Endothelial cell (in vitro differentiated cells): Measurements from ENCODE around the gene DDX28. TPM values are rescaled to one million over a fixed set of nuclear protein-coding genes. Genes with fewer than 3 reads are reported as not detected.
A peak's percentile ranks its signal among the peaks of the same experiment; 100 is the strongest.

Source experiments
- DNase-seq: peaks from one replicate; pipeline ENCODE4 v3.0.0; 2021; ENCODE audit warnings: low spot score
- H3K27ac Mint-ChIP-seq: one replicate; pipeline ENCODE4 v1.8.0; 2021; ENCODE audit warnings: mixed read lengths, inconsistent platforms; ENCODE audit not compliant: unreplicated experiment
- H3K27me3 Mint-ChIP-seq: one replicate; pipeline ENCODE4 v1.8.0; 2021; ENCODE audit warnings: mild to moderate bottlenecking, moderate library complexity, mixed read lengths, inconsistent platforms; ENCODE audit not compliant: unreplicated experiment
- H3K36me3 Mint-ChIP-seq: one replicate; pipeline ENCODE4 v1.8.0; 2021; ENCODE audit warnings: mild to moderate bottlenecking, low read depth, mixed read lengths, inconsistent platforms; ENCODE audit not compliant: unreplicated experiment
- H3K4me1 Mint-ChIP-seq: one replicate; pipeline ENCODE4 v1.8.0; 2021; ENCODE audit warnings: mild to moderate bottlenecking, mixed read lengths, inconsistent platforms; ENCODE audit not compliant: unreplicated experiment
- H3K4me3 Mint-ChIP-seq: one replicate; pipeline ENCODE4 v1.8.0; 2021; ENCODE audit warnings: mild to moderate bottlenecking, mixed read lengths, inconsistent platforms; ENCODE audit not compliant: unreplicated experiment
- H3K9me3 Mint-ChIP-seq: one replicate; pipeline ENCODE4 v1.8.0; 2021; ENCODE audit warnings: mixed read lengths, inconsistent platforms; ENCODE audit not compliant: unreplicated experiment
- CTCF ChIP-seq: fragments of 200-600 bp; sonication (generic); IDR thresholded peaks from one replicate; pipeline ENCODE4 v1.5.0; 2021; ENCODE audit warnings: antibody characterized with exemption; ENCODE audit not compliant: unreplicated experiment
- total RNA-seq: library from RNA; stranded (reverse); fragmentation: NEBNext Ultra II Directional; extraction: Animal tissue kit (Norgen Biotek cat#: 25700); gene quantifications from one replicate; pipeline ENCODE4 v1.2.1, GENCODE V29; 2021; ENCODE audit not compliant: unreplicated experiment

Gene DDX28
- total RNA-seq, 1 donor from 2014 or later = 10.3 TPM

- Mint-ChIP-seq H3K27ac (no peak overlapping the region), H3K4me3 (no peak overlapping the region), H3K36me3 (peaks cover 11% of the 10 kb centered on the region), H3K9me3 (no peaks in the 10 kb centered on the region), H3K27me3 (no peaks in the 10 kb centered on the region), H3K4me1 (no peaks in the 10 kb centered on the region)
- no peak for DNase-seq
- TF ChIP-seq CTCF = no peak
These were observed 6.0 kb upstream of the DDX28 start for GRCh38 chr16:68028996-68029395.

GRCh38 chr16:68022278-68022727, 729 bp downstream of the DDX28 start:
- peak overlapping the region; percentile 100 for H3K4me3 Mint-ChIP-seq
- H3K27me3 Mint-ChIP-seq = peaks cover 1% of the 10 kb centered on the region
- H3K27ac Mint-ChIP-seq = peak overlapping the region; percentile 57
- no peaks in the 10 kb centered on the region for H3K9me3 Mint-ChIP-seq
- DNase-seq = peak; percentile 17
- peaks cover 14% of the 10 kb centered on the region for H3K4me1 Mint-ChIP-seq
- no peak for TF ChIP-seq CTCF
- no peaks in the 10 kb centered on the region for H3K36me3 Mint-ChIP-seq

GRCh38 chr16:68021490-68021889, 1.5 kb downstream of the DDX28 start:
- H3K27me3 Mint-ChIP-seq = peaks cover 1% of the 10 kb centered on the region
- H3K27ac Mint-ChIP-seq = no peak overlapping the region
- DNase-seq = no peak
- H3K4me3 Mint-ChIP-seq = peak overlapping the region; percentile 100
- no peaks in the 10 kb centered on the region for H3K36me3 Mint-ChIP-seq
- peaks cover 14% of the 10 kb centered on the region for H3K4me1 Mint-ChIP-seq
- no peaks in the 10 kb centered on the region for H3K9me3 Mint-ChIP-seq
- TF ChIP-seq CTCF = no peak

GRCh38 chr16:68019167-68019680, 3.8 kb downstream of the DDX28 start:
- Mint-ChIP-seq H3K4me1 (peaks cover 14% of the 10 kb centered on the region), H3K27me3 (peaks cover 4% of the 10 kb centered on the region), H3K4me3 (no peak overlapping the region), H3K9me3 (no peaks in the 10 kb centered on the region), H3K27ac (no peak overlapping the region), H3K36me3 (no peaks in the 10 kb centered on the region)
- DNase-seq = no peak
- TF ChIP-seq CTCF = no peak

- Mint-ChIP-seq H3K27me3 (peaks cover 4% of the 10 kb centered on the region), H3K4me1 (peaks cover 7% of the 10 kb centered on the region), H3K36me3 (no peaks in the 10 kb centered on the region), H3K27ac (peak within 1 kb of the TSS; percentile 42), H3K4me3 (no peak within 1 kb of the TSS), H3K9me3 (no peaks in the 10 kb centered on the region)
- TF ChIP-seq CTCF = no peak
- DNase-seq = no peak
These were observed 7.4 kb downstream of the DDX28 start, which contains the start of gene DPEP2NB for GRCh38 chr16:68015681-68016080. Gene DPEP2NB, minus strand, starts transcription at chr16:68015911. Its CDS starts 141 bp downstream, at chr16:68015770.
